K562 (cell line): ENCODE data around the gene OR13G1. TPM values are rescaled to one million over a fixed set of nuclear protein-coding genes. Genes with fewer than 3 reads are reported as not detected.

Experiments used
- ATAC-seq: fragments of 200-7000 bp; cut with Tn5 transposase; 3 replicates; pipeline ENCODE4 v1.9.1; 2020; ENCODE audit warnings: moderate library complexity
- BruUV-seq: library from RNA; stranded (reverse); fragments of 400-500 nt; replicated peaks from 2 replicates; lab custom pipeline; 2021; lab: Mats Ljungman, UMichigan
- CTCF ChIA-PET: fragments of 300-600 bp; formaldehyde crosslinking; extraction: SDS; loops from one replicate; lab custom pipeline; 2021; ENCODE audit warnings: low intra/inter-chr PET ratio; lab: Yijun Ruan, JAX
- POLR2A ChIA-PET: fragments of 300-600, 350-650 bp; sonication (Branson Sonifier 250); formaldehyde crosslinking; extraction: SDS; loops from one replicate; lab custom pipeline; 2021; ENCODE audit warnings: antibody characterized with exemption, inconsistent platforms; lab: Yijun Ruan, JAX
- DNase-seq, 4 experiments: peaks; one replicate each; pipeline versions ENCODE4 v3.0.0 to v3.0.0-alpha.2; 2011 to 2018; ENCODE audit warnings: low spot score in 3 of 4, mixed read lengths in 3 of 4; ENCODE audit errors: extremely low read depth in 1 of 4
- FAIRE-seq: peaks from 2 replicates; lab custom pipeline; 2011; peaks lifted over from hg19 to GRCh38; lab: Jason Lieb, UNC
- H2AFZ ChIP-seq: 2 replicates; pipeline ENCODE4 v1.6.0; 2011; ENCODE audit warnings: low read depth, low read length, control low read depth, inconsistent platforms
- H3K27ac ChIP-seq: fragments of 200-600 bp; 3 replicates; pipeline ENCODE4 v1.8.0; 2011; ENCODE audit warnings: low read depth, mild to moderate bottlenecking, control low read depth, inconsistent platforms, low read length, moderate library complexity, mixed read lengths; ENCODE audit errors: extremely low read depth
- H3K27me3 ChIP-seq, 2 experiments: fragments of 300-600 bp in 1 of 2; 2 replicates in 1 of 2; 3 replicates in 1 of 2; pipeline versions ENCODE4 v1.6.0 to v1.8.0; 2011; ENCODE audit warnings: inconsistent platforms in 2 of 2, low read length in 2 of 2, mild to moderate bottlenecking in 1 of 2, mixed read lengths in 1 of 2, moderate library complexity in 1 of 2; ENCODE audit not compliant: control insufficient read depth in 2 of 2, insufficient read depth in 2 of 2
- H3K36me3 ChIP-seq: fragments of 300-600 bp; 3 replicates; pipeline ENCODE4 v1.8.0; 2011; ENCODE audit warnings: mild to moderate bottlenecking, low read length, inconsistent platforms; ENCODE audit not compliant: control insufficient read depth, insufficient read depth
- H3K4me1 ChIP-seq, 2 experiments: fragments of 200-600 bp in 1 of 2; replicated peaks in 1 of 2; 2 replicates in 1 of 2; 3 replicates in 1 of 2; pipeline versions ENCODE4 v1.5.1 to v1.8.0; 2011; ENCODE audit warnings: inconsistent platforms in 2 of 2, low read length in 2 of 2, mild to moderate bottlenecking in 1 of 2, mixed read lengths in 1 of 2, moderate library complexity in 1 of 2; ENCODE audit not compliant: control insufficient read depth in 2 of 2, insufficient read depth in 2 of 2
- H3K4me2 ChIP-seq: 2 replicates; pipeline ENCODE4 v1.6.1; 2011; ENCODE audit warnings: low read length, control low read depth, inconsistent platforms, mixed read lengths; ENCODE audit not compliant: insufficient read depth
- H3K4me3 ChIP-seq: fragments of 200-600 bp; sonication (generic), shearing (Covaris generic); 2 replicates; pipeline ENCODE4 v1.5.1; 2016; ENCODE audit warnings: control low read depth, inconsistent platforms
- H3K79me2 ChIP-seq: fragments of 200-600 bp; 3 replicates; pipeline ENCODE4 v1.8.0; 2011; ENCODE audit warnings: low read length, inconsistent platforms; ENCODE audit not compliant: control insufficient read depth, insufficient read depth
- H3K9ac ChIP-seq, 2 experiments: 2 replicates each; pipeline versions ENCODE4 v1.6.0 to v1.6.1; 2011; ENCODE audit warnings: low read depth in 2 of 2, low read length in 2 of 2, control low read depth in 1 of 2, inconsistent platforms in 1 of 2, mild to moderate bottlenecking in 1 of 2, mixed read lengths in 1 of 2; ENCODE audit not compliant: insufficient read depth in 1 of 2
- H3K9me1 ChIP-seq: one replicate; pipeline ENCODE4 v1.6.0; 2011; ENCODE audit warnings: inconsistent platforms, mild to moderate bottlenecking, low read length, moderate library complexity; ENCODE audit not compliant: control insufficient read depth, insufficient read depth
- H3K9me3 ChIP-seq: replicated peaks from 2 replicates; pipeline ENCODE4 v1.5.1; 2011; ENCODE audit warnings: low read depth, low read length, inconsistent platforms; ENCODE audit not compliant: control insufficient read depth, insufficient read depth
- H4K20me1 ChIP-seq: replicated peaks from 2 replicates; pipeline ENCODE4 v1.6.1; 2011; ENCODE audit warnings: low read length, inconsistent platforms, mixed read lengths; ENCODE audit not compliant: control insufficient read depth, insufficient read depth
- GTF2E2 ChIP-seq: fragments of 200-800 bp; sonication (Bioruptor generic); IDR thresholded peaks from 2 replicates; pipeline ENCODE4 v1.6.1; 2016; ENCODE audit warnings: missing genetic modification characterization, missing compliant biosample characterization
- HEY1 ChIP-seq: fragments of 250-450 bp; sonication (Bioruptor Pico); IDR thresholded peaks from 2 replicates; pipeline ENCODE4 v1.5.0; 2020; ENCODE audit warnings: mild to moderate bottlenecking, moderate library complexity, borderline replicate concordance
- HMG20A ChIP-seq: fragments of 450-650 bp; formaldehyde crosslinking; conservative IDR thresholded peaks from 2 replicates; pipeline ENCODE4 v1.4.0; 2020; ENCODE audit warnings: mild to moderate bottlenecking, mixed read lengths
- L3MBTL2 ChIP-seq: fragments of 450-650 bp; IDR thresholded peaks from 2 replicates; pipeline ENCODE4 v1.6.1; 2016; ENCODE audit warnings: mild to moderate bottlenecking, moderate library complexity
- ZBTB1 ChIP-seq: sonication (generic); formaldehyde crosslinking; IDR thresholded peaks from 2 replicates; pipeline ENCODE4 v1.8.1; 2023; ENCODE audit warnings: missing genetic modification reagents, low read depth, mild to moderate bottlenecking, borderline replicate concordance
- ZMIZ1 ChIP-seq, 2 experiments: fragments of 150-350 bp in 1 of 2; IDR thresholded peaks; 2 replicates each; pipeline ENCODE4 v1.6.1; 2012 to 2016; ENCODE audit warnings: low read depth in 2 of 2, low read length in 2 of 2, mild to moderate bottlenecking in 1 of 2, moderate library complexity in 1 of 2
- ZSCAN32 ChIP-seq: fragments of 450-650 bp; formaldehyde crosslinking; IDR thresholded peaks from 2 replicates; pipeline ENCODE4 v1.4.0; 2020; ENCODE audit warnings: mild to moderate bottlenecking, moderate library complexity
- WGBS: fragments of 100-300 bp; shearing (Covaris generic); methylation state at CpG from one replicate; pipeline ENCODE4 v1.1.6; 2016; ENCODE audit warnings: low coverage, mixed read lengths; ENCODE audit not compliant: insufficient coverage; ENCODE audit errors: missing lambda C conversion rate; 5-methylcytosine and 5-hydroxymethylcytosine counted together
- in situ Hi-C: fragments of 300-500 bp; cut with MboI; formaldehyde crosslinking; loops from 4 replicates; pipeline ENCODE4 v1.15.0; 2018; ENCODE audit warnings: inconsistent platforms, mixed read lengths
- intact Hi-C: fragments of 100-400 bp; cut with micrococcal nuclease; formaldehyde crosslinking; loops from 2 replicates; pipeline ENCODE4 v1.14.2; 2022
- polyA plus RNA-seq, 8 experiments: library from polyadenylated mRNA; depleted of rRNA in 4 of 8; stranded (reverse) in 5 of 8; unstranded in 3 of 8; fragments of >200 nt; fragmentation: Nextera tagmentation in 2 of 8; fragmentation: Illumina TruSeq in 1 of 8; extraction: Ambion mirVana in 2 of 8; extraction: Trizol in 1 of 8; gene quantifications; 2 replicates each; pipeline versions ENCODE4 v1.2.1 to v1.2.3, GENCODE V29; 2011 to 2014; ENCODE audit warnings: inconsistent platforms in 1 of 8, missing spikeins in 1 of 8
- total RNA-seq, 7 experiments: library from RNA; depleted of rRNA in 6 of 7; stranded (reverse); fragments of >200 nt in 6 of 7; fragmentation: Illumina TruSeq in 2 of 7; extraction: Trizol in 2 of 7; gene quantifications; 2 replicates each; pipeline versions ENCODE4 v1.2.1 to v1.2.3, GENCODE V29; 2011 to 2021; ENCODE audit warnings: low replicate concordance in 1 of 7

The OR13G1 gene
- total and polyA plus RNA-seq, 9 of the 15 experiments (the other 6 are each of a cell fraction or from before 2014, with no cell fraction given) = not detected

GRCh38 chr1:247681288-247681897 lies 1.9 kb upstream of the OR13G1 start (continued):
- TF ChIP-seq ZSCAN32 (CRISPR knock-in tag) (no peak), GTF2E2 (tag) (no peak), ZBTB1 (no peak), HEY1 (CRISPR knock-in tag) (no peak), ZMIZ1 (IDR thresholded peaks at IDR 0.05; ENCODE audit: low read depth in 2 of 2, low read length in 2 of 2) (no peak)

GRCh38 chr1:247680171-247680570 lies 632 bp upstream of the OR13G1 start:
- no peak overlapping the region for H3K27ac ChIP-seq
- no TSS peak for BruUV-seq
- no peak overlapping the region for H3K4me3 ChIP-seq
- DNase-seq (no peak), FAIRE-seq (peak; percentile 15), ATAC-seq (no peak)
- no peaks in the 10 kb centered on the region for H3K4me1 ChIP-seq
- no peaks in the 10 kb centered on the region for H3K27me3 ChIP-seq
- H2AFZ ChIP-seq = no peak overlapping the region
- 1% methylated on average over 4 of the region's 4 CpGs for WGBS
- H3K9me1 ChIP-seq = no peaks in the 10 kb centered on the region
- H3K4me2 ChIP-seq = no peak overlapping the region
- TF ChIP-seq HMG20A = no peak
- TF ChIP-seq L3MBTL2 = no peak
- no peak overlapping the region for H3K9ac ChIP-seq
- H3K79me2 ChIP-seq = no peaks in the 10 kb centered on the region
- no peaks in the 10 kb centered on the region for H4K20me1 ChIP-seq
- CTCF ChIA-PET = interaction anchor here (0.5 kb wide), 1 partner anchor 1053 kb away, joined by 3 read pairs; no protein-coding TSS in a partner anchor
- no peaks in the 10 kb centered on the region for H3K9me3 ChIP-seq
- POLR2A ChIA-PET = no interaction called here
- H3K36me3 ChIP-seq = no peaks in the 10 kb centered on the region
- intact Hi-C loops = loop anchor here (5.0 kb wide), 1 partner anchor 257 kb away; no protein-coding TSS in a partner anchor
- in situ Hi-C loops = no loop called here
